ENCODE results near the gene FAM110A. TPM values are rescaled to one million over a fixed set of nuclear protein-coding genes. Genes with fewer than 3 reads are reported as not detected.

Gene FAM110A
- total and polyA plus RNA-seq, 9 of the 15 experiments (the other 6 are each of a cell fraction or from before 2014, with no cell fraction given): 0.73 to 15.5 (median 3.6) TPM

DNA sequence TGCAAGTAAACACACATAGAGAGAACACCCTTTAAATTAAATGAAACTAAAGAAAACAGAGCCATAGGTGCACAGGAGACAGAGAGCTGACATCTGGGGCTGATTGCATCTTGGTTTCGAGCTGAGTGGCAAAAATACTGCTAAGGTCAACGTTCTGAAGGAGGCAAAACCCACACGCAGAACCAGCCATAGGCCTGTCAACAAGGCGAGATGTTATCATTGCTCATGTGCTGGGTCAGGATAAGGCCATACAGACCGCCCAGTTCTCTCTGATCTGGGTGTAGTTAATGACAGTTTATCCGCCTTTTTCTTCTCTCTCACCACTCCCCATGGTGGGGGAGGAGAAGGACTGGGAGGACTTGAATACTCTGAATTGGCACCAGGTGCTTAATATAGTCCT is 4.5 kb upstream of the FAM110A start (continued):
- TF ChIP-seq, protein P1, sequence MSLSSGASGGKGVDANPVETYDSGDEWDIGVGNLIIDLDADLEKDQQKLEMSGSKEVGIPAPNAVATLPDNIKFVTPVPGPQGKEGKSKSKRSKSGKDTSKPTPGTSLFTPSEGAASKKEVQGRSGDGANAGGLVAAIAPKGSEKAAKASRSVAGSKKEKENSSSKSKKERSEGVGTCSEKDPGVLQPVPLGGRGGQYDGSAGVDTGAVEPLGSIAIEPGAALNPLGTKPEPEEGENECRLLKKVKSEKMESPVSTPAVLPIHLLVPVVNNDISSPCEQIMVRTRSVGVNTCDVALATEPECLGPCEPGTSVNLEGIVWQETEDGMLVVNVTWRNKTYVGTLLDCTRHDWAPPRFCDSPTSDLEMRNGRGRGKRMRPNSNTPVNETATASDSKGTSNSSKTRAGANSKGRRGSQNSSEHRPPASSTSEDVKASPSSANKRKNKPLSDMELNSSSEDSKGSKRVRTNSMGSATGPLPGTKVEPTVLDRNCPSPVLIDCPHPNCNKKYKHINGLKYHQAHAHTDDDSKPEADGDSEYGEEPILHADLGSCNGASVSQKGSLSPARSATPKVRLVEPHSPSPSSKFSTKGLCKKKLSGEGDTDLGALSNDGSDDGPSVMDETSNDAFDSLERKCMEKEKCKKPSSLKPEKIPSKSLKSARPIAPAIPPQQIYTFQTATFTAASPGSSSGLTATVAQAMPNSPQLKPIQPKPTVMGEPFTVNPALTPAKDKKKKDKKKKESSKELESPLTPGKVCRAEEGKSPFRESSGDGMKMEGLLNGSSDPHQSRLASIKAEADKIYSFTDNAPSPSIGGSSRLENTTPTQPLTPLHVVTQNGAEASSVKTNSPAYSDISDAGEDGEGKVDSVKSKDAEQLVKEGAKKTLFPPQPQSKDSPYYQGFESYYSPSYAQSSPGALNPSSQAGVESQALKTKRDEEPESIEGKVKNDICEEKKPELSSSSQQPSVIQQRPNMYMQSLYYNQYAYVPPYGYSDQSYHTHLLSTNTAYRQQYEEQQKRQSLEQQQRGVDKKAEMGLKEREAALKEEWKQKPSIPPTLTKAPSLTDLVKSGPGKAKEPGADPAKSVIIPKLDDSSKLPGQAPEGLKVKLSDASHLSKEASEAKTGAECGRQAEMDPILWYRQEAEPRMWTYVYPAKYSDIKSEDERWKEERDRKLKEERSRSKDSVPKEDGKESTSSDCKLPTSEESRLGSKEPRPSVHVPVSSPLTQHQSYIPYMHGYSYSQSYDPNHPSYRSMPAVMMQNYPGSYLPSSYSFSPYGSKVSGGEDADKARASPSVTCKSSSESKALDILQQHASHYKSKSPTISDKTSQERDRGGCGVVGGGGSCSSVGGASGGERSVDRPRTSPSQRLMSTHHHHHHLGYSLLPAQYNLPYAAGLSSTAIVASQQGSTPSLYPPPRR (CRISPR knock-in tag; IDR thresholded peaks at IDR 0.05; ENCODE audit: borderline replicate concordance): no peak
- 0 out of 2 replicates have a peak, but pooled peaks have one; percentile 29 for TF ChIP-seq ZNF175 (CRISPR knock-in tag; IDR thresholded peaks at IDR 0.05; ENCODE audit: low read depth)
- TF ChIP-seq FOXA3 (CRISPR knock-in tag; conservative IDR thresholded peaks at IDR 0.05 in 1 of 2, IDR thresholded peaks at IDR 0.05 in 1 of 2): peak; percentile 88 to 94
- no peak for TF ChIP-seq ZBTB8A (IDR thresholded peaks at IDR 0.05; ENCODE audit: partially characterized antibody)
- TF ChIP-seq RBFOX2 (IDR thresholded peaks at IDR 0.05; ENCODE audit: low read depth, low read length): no peak
- peak; percentile 52; the same call in 1 of the 2 replicates for TF ChIP-seq MYC (IDR thresholded peaks at IDR 0.05; ENCODE audit: low read depth, low read length)
- no peak for TF ChIP-seq MYC (CRISPR knock-in tag; IDR thresholded peaks at IDR 0.05; ENCODE audit: borderline replicate concordance, low read depth)
- no peak for TF ChIP-seq TFAM (CRISPR knock-in tag; conservative IDR thresholded peaks at IDR 0.05)
- no peak for TF ChIP-seq PHTF2 (CRISPR knock-in tag; IDR thresholded peaks at IDR 0.05)
- TF ChIP-seq, protein P2, sequence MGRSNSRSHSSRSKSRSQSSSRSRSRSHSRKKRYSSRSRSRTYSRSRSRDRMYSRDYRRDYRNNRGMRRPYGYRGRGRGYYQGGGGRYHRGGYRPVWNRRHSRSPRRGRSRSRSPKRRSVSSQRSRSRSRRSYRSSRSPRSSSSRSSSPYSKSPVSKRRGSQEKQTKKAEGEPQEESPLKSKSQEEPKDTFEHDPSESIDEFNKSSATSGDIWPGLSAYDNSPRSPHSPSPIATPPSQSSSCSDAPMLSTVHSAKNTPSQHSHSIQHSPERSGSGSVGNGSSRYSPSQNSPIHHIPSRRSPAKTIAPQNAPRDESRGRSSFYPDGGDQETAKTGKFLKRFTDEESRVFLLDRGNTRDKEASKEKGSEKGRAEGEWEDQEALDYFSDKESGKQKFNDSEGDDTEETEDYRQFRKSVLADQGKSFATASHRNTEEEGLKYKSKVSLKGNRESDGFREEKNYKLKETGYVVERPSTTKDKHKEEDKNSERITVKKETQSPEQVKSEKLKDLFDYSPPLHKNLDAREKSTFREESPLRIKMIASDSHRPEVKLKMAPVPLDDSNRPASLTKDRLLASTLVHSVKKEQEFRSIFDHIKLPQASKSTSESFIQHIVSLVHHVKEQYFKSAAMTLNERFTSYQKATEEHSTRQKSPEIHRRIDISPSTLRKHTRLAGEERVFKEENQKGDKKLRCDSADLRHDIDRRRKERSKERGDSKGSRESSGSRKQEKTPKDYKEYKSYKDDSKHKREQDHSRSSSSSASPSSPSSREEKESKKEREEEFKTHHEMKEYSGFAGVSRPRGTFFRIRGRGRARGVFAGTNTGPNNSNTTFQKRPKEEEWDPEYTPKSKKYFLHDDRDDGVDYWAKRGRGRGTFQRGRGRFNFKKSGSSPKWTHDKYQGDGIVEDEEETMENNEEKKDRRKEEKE (IDR thresholded peaks at IDR 0.05; ENCODE audit: borderline replicate concordance in 1 of 2, control insufficient read depth in 1 of 2, low read depth in 2 of 2, low read length in 1 of 2): no peak
- TF ChIP-seq NEUROD1 (IDR thresholded peaks at IDR 0.05; ENCODE audit: borderline replicate concordance, low read depth, low read length, partially characterized antibody): peak; percentile 59
- no peak for TF ChIP-seq RBM15 (IDR thresholded peaks at IDR 0.05; ENCODE audit: insufficient read depth, low read length)
- TF ChIP-seq SPI1 (IDR thresholded peaks at IDR 0.05; ENCODE audit: borderline replicate concordance, low read depth, low read length): no peak
- TF ChIP-seq, protein P3, sequence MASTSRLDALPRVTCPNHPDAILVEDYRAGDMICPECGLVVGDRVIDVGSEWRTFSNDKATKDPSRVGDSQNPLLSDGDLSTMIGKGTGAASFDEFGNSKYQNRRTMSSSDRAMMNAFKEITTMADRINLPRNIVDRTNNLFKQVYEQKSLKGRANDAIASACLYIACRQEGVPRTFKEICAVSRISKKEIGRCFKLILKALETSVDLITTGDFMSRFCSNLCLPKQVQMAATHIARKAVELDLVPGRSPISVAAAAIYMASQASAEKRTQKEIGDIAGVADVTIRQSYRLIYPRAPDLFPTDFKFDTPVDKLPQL (IDR thresholded peaks at IDR 0.05; ENCODE audit: extremely low read depth, insufficient read length): no peak
- TF ChIP-seq, protein P4, sequence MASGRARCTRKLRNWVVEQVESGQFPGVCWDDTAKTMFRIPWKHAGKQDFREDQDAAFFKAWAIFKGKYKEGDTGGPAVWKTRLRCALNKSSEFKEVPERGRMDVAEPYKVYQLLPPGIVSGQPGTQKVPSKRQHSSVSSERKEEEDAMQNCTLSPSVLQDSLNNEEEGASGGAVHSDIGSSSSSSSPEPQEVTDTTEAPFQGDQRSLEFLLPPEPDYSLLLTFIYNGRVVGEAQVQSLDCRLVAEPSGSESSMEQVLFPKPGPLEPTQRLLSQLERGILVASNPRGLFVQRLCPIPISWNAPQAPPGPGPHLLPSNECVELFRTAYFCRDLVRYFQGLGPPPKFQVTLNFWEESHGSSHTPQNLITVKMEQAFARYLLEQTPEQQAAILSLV (tag; IDR thresholded peaks at IDR 0.05): no peak
